GM23338 (cell line): Measurements from ENCODE around the gene PLSCR4. TPM values are rescaled to one million over a fixed set of nuclear protein-coding genes. Genes with fewer than 3 reads are reported as not detected.

Source experiments
- ATAC-seq: fragments of 200-7000 bp; cut with Tn5 transposase; 3 replicates; pipeline ENCODE4 v1.9.1; 2020
- DNase-seq: peaks from one replicate; pipeline ENCODE4 v3.0.0-alpha.2; 2015; ENCODE audit warnings: low spot score
- H2AFZ ChIP-seq: fragments of 200-600 bp; sonication (generic); 2 replicates; pipeline ENCODE4 v1.8.0; 2016; ENCODE audit warnings: antibody characterized with exemption, mild to moderate bottlenecking, moderate library complexity
- H3F3A ChIP-seq: fragments of 200-600 bp; sonication (generic); replicated peaks from 2 replicates; pipeline ENCODE4 v1.8.0; 2017; ENCODE audit warnings: antibody characterized with exemption, mixed run types, low read depth
- H3K27ac ChIP-seq: fragments of 200-600 bp; sonication (generic); 2 replicates; pipeline ENCODE4 v1.6.1; 2016; ENCODE audit warnings: low read depth
- H3K27me3 ChIP-seq: fragments of 200-600 bp; sonication (generic); 2 replicates; pipeline ENCODE4 v1.8.0; 2016; ENCODE audit warnings: mild to moderate bottlenecking, mixed run types, moderate library complexity; ENCODE audit not compliant: insufficient read depth
- H3K36me3 ChIP-seq: fragments of 200-600 bp; sonication (generic); 2 replicates; pipeline ENCODE4 v1.8.0; 2016; ENCODE audit warnings: mild to moderate bottlenecking; ENCODE audit not compliant: insufficient read depth
- H3K4me1 ChIP-seq: fragments of 200-600 bp; sonication (generic); 2 replicates; pipeline ENCODE4 v1.8.0; 2016; ENCODE audit warnings: mild to moderate bottlenecking, moderate library complexity; ENCODE audit not compliant: insufficient read depth
- H3K4me2 ChIP-seq: fragments of 200-600 bp; sonication (generic); 2 replicates; pipeline ENCODE4 v1.7.1; 2017; ENCODE audit warnings: mixed run types
- H3K4me3 ChIP-seq: fragments of 200-600 bp; sonication (generic); 2 replicates; pipeline ENCODE4 v1.6.1; 2016; ENCODE audit warnings: mixed run types
- H3K79me2 ChIP-seq: fragments of 200-600 bp; sonication (generic); replicated peaks from 2 replicates; pipeline ENCODE4 v1.8.0; 2017; ENCODE audit warnings: mild to moderate bottlenecking; ENCODE audit not compliant: insufficient read depth
- H3K9me2 ChIP-seq: fragments of 200-600 bp; sonication (generic); 2 replicates; pipeline ENCODE4 v1.8.0; 2017; ENCODE audit not compliant: insufficient read depth
- H4K20me1 ChIP-seq: fragments of 200-600 bp; sonication (generic); replicated peaks from 2 replicates; pipeline ENCODE4 v1.8.0; 2017; ENCODE audit warnings: mild to moderate bottlenecking; ENCODE audit not compliant: insufficient read depth
- H3K27ac Mint-ChIP-seq: 2 replicates; pipeline ENCODE4 v1.8.0; 2020; ENCODE audit warnings: inconsistent platforms, mild to moderate bottlenecking, moderate library complexity, mixed read lengths
- H3K27me3 Mint-ChIP-seq: 3 replicates; pipeline ENCODE4 v1.8.0; 2022; ENCODE audit warnings: low read depth, mild to moderate bottlenecking, moderate library complexity, mixed read lengths, inconsistent platforms; ENCODE audit not compliant: insufficient read depth, poor library complexity
- H3K36me3 Mint-ChIP-seq: 3 replicates; pipeline ENCODE4 v1.8.0; 2021; ENCODE audit warnings: low read depth, mild to moderate bottlenecking, inconsistent platforms, moderate library complexity, mixed read lengths
- H3K4me1 Mint-ChIP-seq: 3 replicates; pipeline ENCODE4 v1.8.0; 2020; ENCODE audit warnings: mild to moderate bottlenecking, inconsistent platforms, mixed read lengths
- H3K4me3 Mint-ChIP-seq: 3 replicates; pipeline ENCODE4 v1.8.0; 2021; ENCODE audit warnings: moderate library complexity, mild to moderate bottlenecking, inconsistent platforms, mixed read lengths
- H3K9me3 Mint-ChIP-seq: 3 replicates; pipeline ENCODE4 v1.8.0; 2020; ENCODE audit warnings: moderate library complexity, mild to moderate bottlenecking, inconsistent platforms, mixed read lengths
- CREB1 ChIP-seq: fragments of 250-450 bp; sonication (Bioruptor Pico); IDR thresholded peaks from 2 replicates; pipeline ENCODE4 v1.5.0; 2020; ENCODE audit warnings: low read depth, mild to moderate bottlenecking, moderate library complexity
- CTCF ChIP-seq, 2 experiments: fragments of 200-600 bp in 1 of 2; sonication (generic) in 1 of 2; conservative IDR thresholded peaks; 2 replicates each; pipeline versions ENCODE4 v1.5.1 to v1.6.1; 2016 to 2017; ENCODE audit warnings: antibody characterized with exemption in 2 of 2, low read depth in 2 of 2, mild to moderate bottlenecking in 2 of 2, moderate library complexity in 1 of 2
- ETS1 ChIP-seq: IDR thresholded peaks from 2 replicates; pipeline ENCODE4 v1.6.1; 2016; ENCODE audit warnings: antibody characterized with exemption
- EZH2 ChIP-seq: fragments of 200-600 bp; sonication (generic); IDR thresholded peaks from one replicate; pipeline ENCODE4 v1.8.0; 2017; ENCODE audit warnings: antibody characterized with exemption, mild to moderate bottlenecking, low read depth; ENCODE audit not compliant: unreplicated experiment
- EZH2phosphoT487 ChIP-seq: fragments of 200-600 bp; sonication (generic); IDR thresholded peaks from one replicate; pipeline ENCODE4 v1.8.1; 2018; ENCODE audit warnings: antibody characterized with exemption; ENCODE audit not compliant: unreplicated experiment
- JUNB ChIP-seq: IDR thresholded peaks from one replicate; pipeline ENCODE4 v1.6.1; 2016; ENCODE audit warnings: antibody characterized with exemption; ENCODE audit not compliant: unreplicated experiment
- NANOG ChIP-seq: IDR thresholded peaks from 2 replicates; pipeline ENCODE4 v1.6.1; 2016; ENCODE audit warnings: antibody characterized with exemption, borderline replicate concordance
- POLR2AphosphoS5 ChIP-seq: IDR thresholded peaks from 2 replicates; pipeline ENCODE4 v1.6.1; 2016; ENCODE audit warnings: antibody characterized with exemption, low read depth
- REST ChIP-seq: IDR thresholded peaks from one replicate; pipeline ENCODE4 v1.6.1; 2018; ENCODE audit warnings: antibody characterized with exemption; ENCODE audit not compliant: unreplicated experiment
- STAT1 ChIP-seq: IDR thresholded peaks from one replicate; pipeline ENCODE4 v1.6.1; 2016; ENCODE audit warnings: antibody characterized with exemption; ENCODE audit not compliant: unreplicated experiment
- ZNF114 ChIP-seq: fragments of 250-450 bp; sonication (Bioruptor Pico); IDR thresholded peaks from 2 replicates; pipeline ENCODE4 v1.5.0; 2020; ENCODE audit warnings: mild to moderate bottlenecking, moderate library complexity
- ZNF331 ChIP-seq: fragments of 250-450 bp; sonication (Bioruptor Pico); IDR thresholded peaks from 2 replicates; pipeline ENCODE4 v1.5.0; 2020; ENCODE audit warnings: low read depth, mild to moderate bottlenecking, moderate library complexity
- ZNF462 ChIP-seq: fragments of 250-450 bp; sonication (Bioruptor Pico); IDR thresholded peaks from 2 replicates; pipeline ENCODE4 v1.5.0; 2020; ENCODE audit warnings: mild to moderate bottlenecking, moderate library complexity
- polyA plus RNA-seq: library from polyadenylated mRNA; unstranded; fragments of >200 nt; fragmentation: Nextera tagmentation; extraction: Ambion mirVana; gene quantifications from 2 replicates; pipeline ENCODE4 v1.2.1, GENCODE V29; 2016
- total RNA-seq: library from RNA; depleted of rRNA; stranded (reverse); fragments of >200 nt; shearing (Covaris generic); gene quantifications from 2 replicates; pipeline ENCODE4 v1.2.3, GENCODE V29; 2014

PLSCR4 gene
- total and polyA plus RNA-seq, 2 experiments from 2014 or later, result 1.4 to 5.2 TPM

GRCh38 chr3:146169891-146170290, 81.0 kb downstream of the PLSCR4 start:
- no peak overlapping the region for H2AFZ ChIP-seq
- no peak for DNase-seq
- H3K27me3 Mint-ChIP-seq, result no peaks in the 10 kb centered on the region

More at GRCh38 chr3:146169891-146170290, 81.0 kb downstream of the PLSCR4 start:
- no peaks in the 10 kb centered on the region for H3K9me3 Mint-ChIP-seq
- no peak overlapping the region for H3K4me3 ChIP-seq
- no peak overlapping the region for H3K27ac ChIP-seq
- no peak overlapping the region for H3K27ac Mint-ChIP-seq
- no peak for ATAC-seq
- H3K36me3 ChIP-seq, result no peaks in the 10 kb centered on the region
- no peaks in the 10 kb centered on the region for H4K20me1 ChIP-seq
- H3K27me3 ChIP-seq, result no peaks in the 10 kb centered on the region
- H3K79me2 ChIP-seq, result no peaks in the 10 kb centered on the region
- H3K4me3 Mint-ChIP-seq, result no peak overlapping the region
- no peak overlapping the region for H3K4me2 ChIP-seq
- H3K4me1 Mint-ChIP-seq, result peaks cover 9% of the 10 kb centered on the region
- peaks cover 8% of the 10 kb centered on the region; the same call in 1 of the 2 replicates for H3K4me1 ChIP-seq
- no peak for TF ChIP-seq JUNB
- TF ChIP-seq ETS1, result no peak
- TF ChIP-seq ZNF462 (CRISPR knock-in tag), result no peak
- TF ChIP-seq EZH2phosphoT487, result no peak
- no peak for TF ChIP-seq POLR2AphosphoS5
- no peak for TF ChIP-seq STAT1
- TF ChIP-seq CTCF (conservative IDR thresholded peaks at IDR 0.05; ENCODE audit: low read depth in 2 of 2), result no peak
- TF ChIP-seq REST, result no peak
- TF ChIP-seq ZNF114, result no peak
- TF ChIP-seq EZH2, result no peak
- TF ChIP-seq NANOG, result no peak
- TF ChIP-seq CREB1 (CRISPR knock-in tag), result no peak
- TF ChIP-seq ZNF331 (CRISPR knock-in tag), result no peak
- H3F3A ChIP-seq, result no peaks in the 10 kb centered on the region
- H3K36me3 Mint-ChIP-seq, result no peaks in the 10 kb centered on the region
- H3K9me2 ChIP-seq, result no peaks in the 10 kb centered on the region
